Immature natural killer cell (primary cell): Measurements from ENCODE around the gene ELOVL7. TPM values are rescaled to one million over a fixed set of nuclear protein-coding genes. Genes with fewer than 3 reads are reported as not detected.

Source experiments
- DNase-seq, 3 donors: peaks; one replicate each; pipeline ENCODE4 v3.0.0; 2022; ENCODE audit warnings: mixed read lengths in 1 of 3
- H3K27ac Mint-ChIP-seq, 6 donors: one replicate each; pipeline ENCODE4 v1.8.0; 2020; ENCODE audit warnings: mixed read lengths in 6 of 6, mild to moderate bottlenecking in 5 of 6, inconsistent platforms in 4 of 6, moderate library complexity in 3 of 6
- H3K27me3 Mint-ChIP-seq, 3 donors: one replicate each; pipeline ENCODE4 v1.8.0; 2020 to 2021; ENCODE audit warnings: low read depth in 3 of 3, mild to moderate bottlenecking in 3 of 3, mixed read lengths in 3 of 3, moderate library complexity in 3 of 3, inconsistent platforms in 1 of 3
- H3K36me3 Mint-ChIP-seq, 3 donors: one replicate each; pipeline ENCODE4 v1.8.0; 2020; ENCODE audit warnings: mixed read lengths in 3 of 3, inconsistent platforms in 2 of 3, mild to moderate bottlenecking in 2 of 3
- H3K4me1 Mint-ChIP-seq, 2 donors: one replicate each; pipeline ENCODE4 v1.8.0; 2020; ENCODE audit warnings: inconsistent platforms in 2 of 2, mild to moderate bottlenecking in 2 of 2, mixed read lengths in 2 of 2, moderate library complexity in 1 of 2
- H3K4me3 Mint-ChIP-seq, 5 donors: one replicate each; pipeline ENCODE4 v1.8.0; 2020; ENCODE audit warnings: mild to moderate bottlenecking in 5 of 5, mixed read lengths in 5 of 5, inconsistent platforms in 3 of 5, moderate library complexity in 3 of 5
- H3K9me3 Mint-ChIP-seq, 6 donors: one replicate each; pipeline ENCODE4 v1.8.0; 2020; ENCODE audit warnings: mild to moderate bottlenecking in 6 of 6, mixed read lengths in 6 of 6, inconsistent platforms in 4 of 6, moderate library complexity in 3 of 6
- polyA plus RNA-seq, 3 donors: library from polyadenylated mRNA; unstranded; fragments of 300-500 nt; fragmentation: Illumina TruSeq; gene quantifications; one replicate each; pipeline ENCODE4 v1.2.3, GENCODE V29; 2021

ELOVL7 gene
- polyA plus RNA-seq, 3 donors from 2014 or later = 0.08 to 1.5 TPM; not detected in 1

- no peak overlapping the region for H3K4me3 Mint-ChIP-seq
- H3K27ac Mint-ChIP-seq = no peak overlapping the region
- H3K36me3 Mint-ChIP-seq = no peaks in the 10 kb centered on the region
- H3K4me1 Mint-ChIP-seq = peaks cover 14 to 22% of the 10 kb centered on the region in 2 donors
- H3K9me3 Mint-ChIP-seq = peaks cover 0 to 4% (median 0%) of the 10 kb centered on the region in 6 donors
- H3K27me3 Mint-ChIP-seq = peaks cover 5 to 9% (median 7%) of the 10 kb centered on the region in 3 donors
- no peak for DNase-seq
Observed at GRCh38 chr5:60703944-60704343, 140.1 kb downstream of the ELOVL7 start.

Other genes with a start within 250 kb of the ELOVL7 start
- gene DEPDC1B, start 144.1 kb downstream of the ELOVL7 start, polyA plus RNA-seq = 1 to 10 TPM in 1 of 3 donors, under 1 TPM in 2; 0.67 to 1.4 (median 0.88) TPM
- 10 to 100 TPM; 11.9 to 17.0 (median 12.9) TPM for gene ERCC8, start 100.8 kb upstream of the ELOVL7 start, polyA plus RNA-seq
- 10 to 100 TPM; 15.7 to 23.2 (median 20.4) TPM for gene NDUFAF2, start 100.9 kb upstream of the ELOVL7 start, polyA plus RNA-seq